SKM-1 (cell line): ENCODE data around the gene CELA3A.
A peak's percentile ranks its signal among the peaks of the same experiment; 100 is the strongest.
"Not testable (repeated sequence)": the region's sequence is repeated elsewhere in the genome, so short reads cannot be mapped to it uniquely, and the experiment has no call there.

Experiments used
- DNase-seq: peaks from one replicate; lab custom pipeline; 2025; ENCODE audit not compliant: unreplicated experiment; lab: John Stamatoyannopoulos, UW

The CELA3A gene

GRCh38 chr1:22001409-22001808 lies at the start of gene CELA3A:
Gene CELA3A (plus strand): TSS chr1:22001657. CDS start chr1:22001675, 18 bp downstream.
- no peak for DNase-seq

- no peak for DNase-seq
Measured at GRCh38 chr1:21952786-21953520, 48.5 kb upstream of the CELA3A start.

GRCh38 chr1:21955058-21955457 lies 46.4 kb upstream of the CELA3A start:
- DNase-seq, result no peak

GRCh38 chr1:21955501-21956281 lies 45.8 kb upstream of the CELA3A start:
- no peak for DNase-seq

GRCh38 chr1:21956720-21957552 lies 44.5 kb upstream of the CELA3A start:
- no peak for DNase-seq

GRCh38 chr1:21961337-21961736 lies 40.1 kb upstream of the CELA3A start:
- no peak for DNase-seq

- DNase-seq, result no peak
Measured at GRCh38 chr1:21961799-21962198, 39.7 kb upstream of the CELA3A start.

- DNase-seq, result peak; percentile 61
Measured at GRCh38 chr1:21963477-21964217, 37.8 kb upstream of the CELA3A start.

- DNase-seq, result no peak
Measured at GRCh38 chr1:21966247-21967000, 35.0 kb upstream of the CELA3A start.

GRCh38 chr1:21967216-21967615 lies 34.2 kb upstream of the CELA3A start:
- DNase-seq, result not testable (repeated sequence)

GRCh38 chr1:21969066-21969465 lies 32.4 kb upstream of the CELA3A start:
- DNase-seq, result not testable (repeated sequence)

GRCh38 chr1:21970523-21970922 lies 30.9 kb upstream of the CELA3A start:
- not testable (repeated sequence) for DNase-seq

- not testable (repeated sequence) for DNase-seq
Measured at GRCh38 chr1:21972973-21973441, 28.4 kb upstream of the CELA3A start.

- DNase-seq, result not testable (repeated sequence)
Measured at GRCh38 chr1:21973948-21974347, 27.5 kb upstream of the CELA3A start.

GRCh38 chr1:21974699-21975098 lies 26.8 kb upstream of the CELA3A start:
- not testable (repeated sequence) for DNase-seq

- not testable (repeated sequence) for DNase-seq
Measured at GRCh38 chr1:21975296-21975695, 26.2 kb upstream of the CELA3A start.

GRCh38 chr1:21976703-21977239 lies 24.7 kb upstream of the CELA3A start, which contains the start of gene CELA3B:
Gene CELA3B (plus strand): TSS chr1:21977022. CDS start chr1:21977040, 18 bp downstream.
- not testable (repeated sequence) for DNase-seq

GRCh38 chr1:21978209-21978608 lies 23.2 kb upstream of the CELA3A start:
- DNase-seq, result not testable (repeated sequence)

- DNase-seq, result not testable (repeated sequence)
Measured at GRCh38 chr1:21980515-21981220, 20.8 kb upstream of the CELA3A start.
